Endothelial cell of umbilical vein (primary cell): ENCODE data around the gene MRTFA. TPM values are rescaled to one million over a fixed set of nuclear protein-coding genes. Genes with fewer than 3 reads are reported as not detected.

Source experiments
- BruUV-seq: library from RNA; stranded (reverse); fragments of 400-500 nt; replicated peaks from 2 replicates; lab custom pipeline; 2021; lab: Mats Ljungman, UMichigan
- CTCF ChIA-PET: fragments of 300-600, 350-600 bp; sonication (Branson Sonifier 250); formaldehyde crosslinking; loops from one replicate; lab custom pipeline; 2021; ENCODE audit warnings: antibody characterized with exemption, inconsistent platforms; lab: Charles Lee
- POLR2A ChIA-PET: fragments of 300-600, 350-600 bp; sonication (Branson Sonifier 250); formaldehyde crosslinking; loops from one replicate; lab custom pipeline; 2021; ENCODE audit warnings: antibody characterized with exemption, inconsistent platforms; lab: Charles Lee
- DNase-seq: peaks from one replicate; pipeline ENCODE4 v3.0.0-alpha.2; 2011; ENCODE audit warnings: low read depth, low spot score
- FAIRE-seq: peaks from 2 replicates; lab custom pipeline; 2011; peaks lifted over from hg19 to GRCh38; lab: Jason Lieb, UNC
- H2AFZ ChIP-seq: 2 replicates; pipeline ENCODE4 v1.6.0; 2012; ENCODE audit warnings: low read depth, low read length, control low read depth, inconsistent platforms
- H3K27ac ChIP-seq: 2 replicates; pipeline ENCODE4 v1.5.1; 2011; ENCODE audit warnings: low read depth, mild to moderate bottlenecking, control low read depth, low read length, moderate library complexity; ENCODE audit not compliant: insufficient read depth
- H3K27me3 ChIP-seq, 2 experiments: 2 replicates each; pipeline versions ENCODE4 v1.6.0 to v1.6.1; 2011; ENCODE audit warnings: low read length in 2 of 2, mixed read lengths in 1 of 2; ENCODE audit not compliant: control insufficient read depth in 2 of 2, insufficient read depth in 2 of 2
- H3K36me3 ChIP-seq, 2 experiments: 2 replicates in 1 of 2; 3 replicates in 1 of 2; pipeline ENCODE4 v1.5.1; 2011; ENCODE audit warnings: low read length in 2 of 2, mild to moderate bottlenecking in 1 of 2, moderate library complexity in 1 of 2; ENCODE audit not compliant: control insufficient read depth in 2 of 2, insufficient read depth in 2 of 2; ENCODE audit errors: extremely low read depth in 1 of 2
- H3K4me1 ChIP-seq: 3 replicates; pipeline ENCODE4 v1.5.1; 2011; ENCODE audit warnings: mild to moderate bottlenecking, low read length; ENCODE audit not compliant: control insufficient read depth, insufficient read depth; ENCODE audit errors: extremely low read depth
- H3K4me2 ChIP-seq: 2 replicates; pipeline ENCODE4 v1.6.1; 2011; ENCODE audit warnings: low read length, control low read depth, mixed read lengths; ENCODE audit not compliant: insufficient read depth
- H3K4me3 ChIP-seq, 3 experiments: fragments of 200-600 bp in 1 of 3; sonication (generic), shearing (Covaris generic) in 1 of 3; replicated peaks in 1 of 3; 2 replicates each; pipeline ENCODE4 v1.5.1; 2011 to 2016; ENCODE audit warnings: control low read depth in 3 of 3, low read length in 3 of 3, mild to moderate bottlenecking in 2 of 3, inconsistent platforms in 1 of 3, low read depth in 1 of 3, moderate library complexity in 1 of 3; ENCODE audit not compliant: insufficient read depth in 1 of 3
- H3K79me2 ChIP-seq: 2 replicates; pipeline ENCODE4 v1.6.0; 2012; ENCODE audit warnings: low read length, inconsistent platforms; ENCODE audit not compliant: control insufficient read depth, insufficient read depth
- H3K9ac ChIP-seq: replicated peaks from 2 replicates; pipeline ENCODE3; 2011; ENCODE audit warnings: low read length, control low read depth; ENCODE audit not compliant: insufficient read depth; ENCODE audit errors: extremely low read depth
- H3K9me1 ChIP-seq: replicated peaks from 3 replicates; pipeline ENCODE4 v1.6.0; 2011; ENCODE audit warnings: mild to moderate bottlenecking, low read length; ENCODE audit not compliant: control insufficient read depth, insufficient read depth; ENCODE audit errors: extremely low read depth
- H3K9me3 ChIP-seq: replicated peaks from 2 replicates; pipeline ENCODE4 v1.5.1; 2012; ENCODE audit warnings: low read length, inconsistent platforms; ENCODE audit not compliant: control insufficient read depth, insufficient read depth
- H4K20me1 ChIP-seq: replicated peaks from 2 replicates; pipeline ENCODE3; 2011; ENCODE audit warnings: mild to moderate bottlenecking, low read length; ENCODE audit not compliant: control insufficient read depth, insufficient read depth; ENCODE audit errors: extremely low read depth
- EZH2 ChIP-seq: IDR thresholded peaks from 2 replicates; pipeline ENCODE4 v1.6.1; 2012; ENCODE audit warnings: borderline replicate concordance, low read depth, mild to moderate bottlenecking, moderate library complexity, low read length, inconsistent platforms; ENCODE audit not compliant: severe bottlenecking
- FOS ChIP-seq: IDR thresholded peaks from 2 replicates; pipeline ENCODE4 v1.6.1; 2011; ENCODE audit warnings: mild to moderate bottlenecking, low read length, moderate library complexity, borderline replicate concordance; ENCODE audit not compliant: insufficient read depth
- MAX ChIP-seq: IDR thresholded peaks from 2 replicates; pipeline ENCODE4 v1.6.1; 2011; ENCODE audit not compliant: insufficient read depth, insufficient read length
- MYC ChIP-seq: IDR thresholded peaks from one replicate; pipeline ENCODE4 v1.6.1; 2011; ENCODE audit warnings: mild to moderate bottlenecking, low read depth, low read length
- POLR2A ChIP-seq: IDR thresholded peaks from 2 replicates; pipeline ENCODE4 v1.6.1; 2012; ENCODE audit warnings: low read depth, mild to moderate bottlenecking, control low read depth, low read length
- POLR2AphosphoS5 ChIP-seq: IDR thresholded peaks from 2 replicates; pipeline ENCODE4 v1.6.1; 2012; ENCODE audit warnings: low read depth, mild to moderate bottlenecking, control low read depth, low read length, moderate library complexity; ENCODE audit not compliant: insufficient read depth
- dilution Hi-C: fragments of 300-500 bp; cut with MboI; formaldehyde crosslinking; loops from one replicate; pipeline ENCODE4 v1.15.0; 2019; ENCODE audit warnings: low sequenced_read_pairs; ENCODE audit not compliant: extremely low pct_ligation_motif_present
- intact Hi-C: fragments of 100-400 bp; cut with micrococcal nuclease; formaldehyde crosslinking; loops from one replicate; pipeline ENCODE4 v1.10.0; 2022
- polyA plus RNA-seq, 4 experiments: library from polyadenylated mRNA; depleted of rRNA in 3 of 4; stranded (reverse) in 3 of 4; unstranded in 1 of 4; fragments of >200 nt; gene quantifications; 2 replicates each; pipeline versions ENCODE4 v1.2.1 to v1.2.3, GENCODE V29; 2011 to 2012; ENCODE audit warnings: missing spikeins in 1 of 4
- total RNA-seq: library from RNA; stranded (reverse); gene quantifications from 2 replicates; pipeline ENCODE4 v1.2.3, GENCODE V29; 2021
- TF ChIP-seq, protein P1 (sequence below), 2 donors: IDR thresholded peaks; 1 replicate in 1 of 2; 2 replicates in 1 of 2; pipeline ENCODE4 v1.5.1; 2011; ENCODE audit warnings: low read length in 2 of 2, mild to moderate bottlenecking in 2 of 2, moderate library complexity in 2 of 2, control low read depth in 1 of 2, inconsistent platforms in 1 of 2, low read depth in 1 of 2; ENCODE audit not compliant: insufficient read depth in 1 of 2; ENCODE audit errors: extremely low read depth in 1 of 2

The MRTFA gene
- total and polyA plus RNA-seq, 2 donors (not counting 3 experiments of a cell fraction or from before 2014, with no cell fraction given) = 13.6 to 44.1 TPM

DNA sequence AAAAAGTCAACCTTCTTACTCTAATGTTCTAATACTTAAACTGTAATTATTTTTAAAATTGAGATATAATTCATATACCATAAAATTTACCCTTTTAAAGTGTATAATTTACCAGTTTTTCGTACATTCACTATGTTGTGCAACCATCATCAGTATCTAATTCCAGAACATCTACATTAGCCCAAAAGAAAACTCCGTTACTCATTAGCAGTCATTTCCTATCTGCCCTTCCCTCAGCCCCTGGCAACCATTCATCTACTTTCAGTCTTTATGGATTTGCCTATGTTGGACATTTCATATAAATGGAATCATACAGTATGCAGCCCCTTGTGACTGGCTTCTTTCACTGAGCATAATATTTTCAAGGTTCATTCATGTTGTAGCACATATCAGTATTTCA lies 243.9 kb downstream of the MRTFA start:
- peak; percentile 72 for FAIRE-seq
- BruUV-seq = no TSS peak
- TF ChIP-seq MYC (no peak), MAX (no peak), POLR2A (no peak), FOS (peak; percentile 59), EZH2 (no peak), POLR2AphosphoS5 (no peak)
- TF ChIP-seq, protein P1, sequence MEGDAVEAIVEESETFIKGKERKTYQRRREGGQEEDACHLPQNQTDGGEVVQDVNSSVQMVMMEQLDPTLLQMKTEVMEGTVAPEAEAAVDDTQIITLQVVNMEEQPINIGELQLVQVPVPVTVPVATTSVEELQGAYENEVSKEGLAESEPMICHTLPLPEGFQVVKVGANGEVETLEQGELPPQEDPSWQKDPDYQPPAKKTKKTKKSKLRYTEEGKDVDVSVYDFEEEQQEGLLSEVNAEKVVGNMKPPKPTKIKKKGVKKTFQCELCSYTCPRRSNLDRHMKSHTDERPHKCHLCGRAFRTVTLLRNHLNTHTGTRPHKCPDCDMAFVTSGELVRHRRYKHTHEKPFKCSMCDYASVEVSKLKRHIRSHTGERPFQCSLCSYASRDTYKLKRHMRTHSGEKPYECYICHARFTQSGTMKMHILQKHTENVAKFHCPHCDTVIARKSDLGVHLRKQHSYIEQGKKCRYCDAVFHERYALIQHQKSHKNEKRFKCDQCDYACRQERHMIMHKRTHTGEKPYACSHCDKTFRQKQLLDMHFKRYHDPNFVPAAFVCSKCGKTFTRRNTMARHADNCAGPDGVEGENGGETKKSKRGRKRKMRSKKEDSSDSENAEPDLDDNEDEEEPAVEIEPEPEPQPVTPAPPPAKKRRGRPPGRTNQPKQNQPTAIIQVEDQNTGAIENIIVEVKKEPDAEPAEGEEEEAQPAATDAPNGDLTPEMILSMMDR (IDR thresholded peaks at IDR 0.05; ENCODE audit: extremely low read depth in 1 of 2, insufficient read depth in 1 of 2, low read depth in 1 of 2, low read length in 2 of 2) = no peak
- POLR2A ChIA-PET = no interaction called here
- Histone ChIP-seq H3K9ac (no peak overlapping the region), H3K9me1 (no peaks in the 10 kb centered on the region), H3K9me3 (no peaks in the 10 kb centered on the region), H2AFZ (no peak overlapping the region), H3K4me3 (no peak overlapping the region), H3K4me2 (no peak overlapping the region), H3K79me2 (peaks cover 7% of the 10 kb centered on the region), H3K4me1 (peaks cover 20% of the 10 kb centered on the region), H3K27me3 (no peaks in the 10 kb centered on the region), H3K27ac (no peak overlapping the region), H3K36me3 (no peaks in the 10 kb centered on the region), H4K20me1 (no peaks in the 10 kb centered on the region)
- intact Hi-C loops = no loop called here
- CTCF ChIA-PET = interaction anchor here (0.6 to 1.1 kb wide), 2 partner anchors 12 to 14 kb away, joined by 3 read pairs; no protein-coding TSS in a partner anchor
- DNase-seq = peak; percentile 50
- dilution Hi-C loops = no loop called here
